Aorta (tissue), 5 donors: ENCODE data around the gene CHD3. TPM values are rescaled to one million over a fixed set of nuclear protein-coding genes. Genes with fewer than 3 reads are reported as not detected.
A peak's percentile ranks its signal among the peaks of the same experiment; 100 is the strongest.

Source experiments
- ATAC-seq: fragments of 200-7000 bp; cut with Tn5 transposase; one replicate; pipeline ENCODE4 v1.9.1; 2022; ENCODE audit warnings: moderate library complexity; ENCODE audit not compliant: low FRiP score
- DNase-seq, 2 donors: peaks; one replicate each; pipeline ENCODE4 v3.0.0-alpha.2; 2020
- H3K27ac ChIP-seq, 2 donors: one replicate each; pipeline ENCODE4 v1.5.1; 2013; ENCODE audit warnings: low read length in 2 of 2, mild to moderate bottlenecking in 2 of 2, moderate library complexity in 2 of 2, control low read depth in 1 of 2, inconsistent platforms in 1 of 2, low read depth in 1 of 2
- H3K27me3 ChIP-seq, 2 donors: one replicate each; pipeline ENCODE4 v1.6.1; 2013; ENCODE audit warnings: control low read depth in 1 of 2, low read length in 1 of 2, mild to moderate bottlenecking in 1 of 2, moderate library complexity in 1 of 2; ENCODE audit not compliant: insufficient read depth in 2 of 2, control insufficient read depth in 1 of 2
- H3K36me3 ChIP-seq, 2 donors: one replicate each; pipeline ENCODE4 v1.6.1; 2013; ENCODE audit warnings: control low read depth in 1 of 2, low read length in 1 of 2, mild to moderate bottlenecking in 1 of 2; ENCODE audit not compliant: insufficient read depth in 2 of 2, control insufficient read depth in 1 of 2
- H3K4me1 ChIP-seq, 2 donors: one replicate each; pipeline ENCODE4 v1.6.1; 2013; ENCODE audit warnings: low read length in 2 of 2, control low read depth in 1 of 2, mild to moderate bottlenecking in 1 of 2, moderate library complexity in 1 of 2; ENCODE audit not compliant: insufficient read depth in 2 of 2, control insufficient read depth in 1 of 2
- H3K4me3 ChIP-seq, 2 donors: one replicate each; pipeline ENCODE4 v1.5.1; 2013; ENCODE audit warnings: low read length in 2 of 2, control low read depth in 1 of 2, mild to moderate bottlenecking in 1 of 2
- H3K9me3 ChIP-seq: one replicate; pipeline ENCODE4 v1.6.1; 2013; ENCODE audit warnings: mild to moderate bottlenecking, low read length; ENCODE audit not compliant: control insufficient read depth
- WGBS, 2 donors: extraction: QIAGEN DNeasy Blood & Tissue Kit; methylation state at CpG; one replicate each; pipeline ENCODE4 v1.1.7; 2013; 5-methylcytosine and 5-hydroxymethylcytosine counted together
- intact Hi-C, 2 donors: fragments of 100-400 bp; cut with DNase I; formaldehyde crosslinking; loops; one replicate each; pipeline versions ENCODE4 v1.14.2 to v1.15.0; 2022
- polyA plus RNA-seq, 2 donors: library from polyadenylated mRNA; stranded (reverse); fragments of 200-250 nt; gene quantifications; one replicate each; pipeline ENCODE4 v1.2.3, GENCODE V29; 2013
- total RNA-seq, 2 donors: library from RNA; stranded (reverse); fragmentation: NEBNext Ultra II Directional; extraction: Animal tissue kit (Norgen Biotek cat#: 25700); gene quantifications; one replicate each; pipeline ENCODE4 v1.2.1, GENCODE V29; 2021
- donor health status: healthy with polysubstance abuse.
- donor health status: Bipolar disorder and iron deficiency.
- donor health status: DM: no; HTN: no; CAD: no.
- donor health status: DM: no; HTN: no; CAD: no.
- donor health status: DM: yes; HTN: yes; CAD: no.

CHD3 gene
- total and polyA plus RNA-seq, 4 donors: 73.1 to 125 (median 104) TPM

- no peaks in the 10 kb centered on the region for H3K27me3 ChIP-seq
- 93 to 96% methylated on average over 7 of the region's 7 CpGs for whole genome bisulfite sequencing, 2 donors
- intact Hi-C loops: no loop called here
- no peaks in the 10 kb centered on the region for H3K9me3 ChIP-seq
- H3K36me3 ChIP-seq: peaks cover 3 to 4% of the 10 kb centered on the region in 2 donors
- DNase-seq: no peak
- no peaks in the 10 kb centered on the region for H3K4me1 ChIP-seq
- no peak for ATAC-seq
- H3K27ac ChIP-seq: no peak overlapping the region
- no peak overlapping the region for H3K4me3 ChIP-seq
Measured at GRCh38 chr17:7878234-7878633, 10.4 kb upstream of the CHD3 start.

GRCh38 chr17:7880076-7880868 lies 8.3 kb upstream of the CHD3 start:
- Histone ChIP-seq H3K9me3 (no peaks in the 10 kb centered on the region), H3K27me3 (no peaks in the 10 kb centered on the region), H3K27ac (no peak overlapping the region), H3K36me3 (peaks cover 0 to 4% of the 10 kb centered on the region in 2 donors), H3K4me1 (no peaks in the 10 kb centered on the region), H3K4me3 (no peak overlapping the region)
- intact Hi-C loops: no loop called here
- WGBS, 2 donors: 79 to 80% methylated on average over 3 of the region's 3 CpGs
- DNase-seq: no peak
- ATAC-seq: no peak

- peaks cover 0 to under 1% of the 10 kb centered on the region in 2 donors for H3K4me1 ChIP-seq
- no peaks in the 10 kb centered on the region for H3K27me3 ChIP-seq
- no peak overlapping the region for H3K4me3 ChIP-seq
- H3K36me3 ChIP-seq: peaks cover 0 to 4% of the 10 kb centered on the region in 2 donors
- no peaks in the 10 kb centered on the region for H3K9me3 ChIP-seq
- no peak overlapping the region for H3K27ac ChIP-seq
- intact Hi-C loops: no loop called here
- WGBS, 2 donors: 44 to 55% methylated on average over 7 of the region's 7 CpGs
- DNase-seq: no peak
- ATAC-seq: no peak
Measured at GRCh38 chr17:7881276-7882054, 7.1 kb upstream of the CHD3 start.

- 72 to 80% methylated on average over 7 of the region's 7 CpGs for WGBS, 2 donors
- no peaks in the 10 kb centered on the region for H3K27me3 ChIP-seq
- no peak for ATAC-seq
- H3K27ac ChIP-seq: no peak overlapping the region
- H3K4me3 ChIP-seq: no peak overlapping the region
- DNase-seq: no peak
- intact Hi-C loops: no loop called here
- H3K9me3 ChIP-seq: no peaks in the 10 kb centered on the region
- H3K36me3 ChIP-seq: peaks cover 0 to 4% of the 10 kb centered on the region in 2 donors
- H3K4me1 ChIP-seq: peaks cover 0 to 3% of the 10 kb centered on the region in 2 donors
Measured at GRCh38 chr17:7882068-7882467, 6.5 kb upstream of the CHD3 start.

- Histone ChIP-seq H3K36me3 (peaks cover 0 to 4% of the 10 kb centered on the region in 2 donors), H3K4me3 (no peak overlapping the region), H3K27me3 (no peaks in the 10 kb centered on the region), H3K27ac (no peak overlapping the region), H3K9me3 (no peaks in the 10 kb centered on the region), H3K4me1 (peaks cover 0 to 3% of the 10 kb centered on the region in 2 donors)
- 81 to 86% methylated on average over 3 of the region's 3 CpGs for WGBS, 2 donors
- intact Hi-C loops: no loop called here
- no peak for ATAC-seq
- DNase-seq: no peak
Measured at GRCh38 chr17:7882629-7883028, 6.0 kb upstream of the CHD3 start.

GRCh38 chr17:7883781-7884386 lies 4.7 kb upstream of the CHD3 start:
- DNase-seq: no peak
- peaks cover 0 to 4% of the 10 kb centered on the region in 2 donors for H3K36me3 ChIP-seq
- intact Hi-C loops: no loop called here
- no peaks in the 10 kb centered on the region for H3K27me3 ChIP-seq
- no peaks in the 10 kb centered on the region for H3K9me3 ChIP-seq
- no peak for ATAC-seq
- WGBS, 2 donors: 1 to 3% methylated on average over 3 of the region's 3 CpGs
- peaks cover 0 to 3% of the 10 kb centered on the region in 2 donors for H3K4me1 ChIP-seq
- H3K27ac ChIP-seq: no peak overlapping the region
- peak overlapping the region in 1 of 2 donors; percentile 91 for H3K4me3 ChIP-seq

GRCh38 chr17:7884581-7885366 lies 3.8 kb upstream of the CHD3 start:
- ATAC-seq (no peak), DNase-seq (no peak)
- Histone ChIP-seq H3K27ac (peak overlapping the region in 1 of 2 donors; percentile 61), H3K36me3 (peaks cover 0 to 4% of the 10 kb centered on the region in 2 donors), H3K9me3 (no peaks in the 10 kb centered on the region), H3K27me3 (no peaks in the 10 kb centered on the region), H3K4me3 (peak overlapping the region; percentile 37 to 91), H3K4me1 (peaks cover 0 to 3% of the 10 kb centered on the region in 2 donors)
- intact Hi-C loops: no loop called here
- WGBS, 2 donors: 0 to 2% methylated on average over 22 to 93 of the region's 100 CpGs
